OCI-LY7 (cell line): ENCODE measurements around the gene HSD11B1.

Experiments used
- CTCF ChIP-seq: fragments of 200-600 bp; sonication (generic); conservative IDR thresholded peaks from 2 replicates; pipeline ENCODE4 v1.5.1; 2014; ENCODE audit warnings: mild to moderate bottlenecking, antibody characterized with exemption, low read length, moderate library complexity, mixed read lengths
- EZH2phosphoT487 ChIP-seq: fragments of 200-600 bp; sonication (generic); IDR thresholded peaks from 2 replicates; pipeline ENCODE4 v1.6.1; 2018; ENCODE audit warnings: low read depth, borderline replicate concordance, mild to moderate bottlenecking, mixed run types, antibody characterized with exemption, low read length, moderate library complexity, mixed read lengths

- TF ChIP-seq CTCF: no peak
- no peak for TF ChIP-seq EZH2phosphoT487
Observed at GRCh38 chr1:209741193-209741592, 36.5 kb downstream of the HSD11B1 start.
